ENCODE results near the gene ERBB2. TPM values are rescaled to one million over a fixed set of nuclear protein-coding genes. Genes with fewer than 3 reads are reported as not detected.

The ERBB2 gene
- total RNA-seq, 1 experiment from 2014 or later: 216 TPM

GRCh38 chr17:39704821-39705551 is 5.1 kb downstream of the ERBB2 start:
- no peaks in the 10 kb centered on the region for H3K79me1 ChIP-seq (ENCODE audit: insufficient read depth, low read depth, low read length, poor library complexity, severe bottlenecking)
- H3K23ac ChIP-seq (ENCODE audit: insufficient read length, low read depth, low read length): no peak overlapping the region
- Mint-ChIP-seq H3K36me3 (ENCODE audit: insufficient read depth in 1 of 3, low read depth in 3 of 3) (peaks cover 42 to 65% (median 50%) of the 10 kb centered on the region in 3 experiments), H3K9me3 (no peaks in the 10 kb centered on the region), H3K4me3 (peak overlapping the region in 1 of 2 experiments; percentile 59; a peak in 4 of 5 replicates), H3K27ac (peak overlapping the region; percentile 60 to 90 (median 85)), H3K27me3 (ENCODE audit: low read depth) (no peaks in the 10 kb centered on the region), H3K4me1 (peaks cover 45 to 55% of the 10 kb centered on the region in 2 experiments)
- no peak overlapping the region for H2BK5ac ChIP-seq (ENCODE audit: insufficient read length, low read length)
- H3K56ac ChIP-seq (ENCODE audit: insufficient read length, low read depth, low read length): no peak overlapping the region
- no peak overlapping the region for H3K4ac ChIP-seq (ENCODE audit: low read depth, low read length)
- no peak overlapping the region for H2BK120ac ChIP-seq (ENCODE audit: low read depth, low read length, poor library complexity, severe bottlenecking)
- H3K4me2 ChIP-seq (ENCODE audit: insufficient read depth, insufficient read length, low read length): no peak overlapping the region
- no peak overlapping the region for H2AK5ac ChIP-seq (ENCODE audit: insufficient read length, low read length)
- no peak overlapping the region for H3K9ac ChIP-seq (ENCODE audit: extremely low read depth, insufficient read length, low read length)
- H3K14ac ChIP-seq (ENCODE audit: insufficient read depth, low read length): no peak overlapping the region
- peaks cover 51% of the 10 kb centered on the region for H3K79me2 ChIP-seq (ENCODE audit: insufficient read depth, low read length)
- WGBS (ENCODE audit: extremely low coverage, insufficient read length, low lambda C conversion rate): no CpG with 5 or more reads among the region's 11 CpGs
- H2AFZ ChIP-seq (ENCODE audit: low read length): no peak overlapping the region
- peaks cover 16% of the 10 kb centered on the region for H3K4me1 ChIP-seq (ENCODE audit: insufficient read depth, low read length)
- no peak overlapping the region for H3T11ph ChIP-seq (ENCODE audit: low read length)
- H4K91ac ChIP-seq (ENCODE audit: insufficient read length, low read depth, low read length): no peak overlapping the region
- H3K23me2 ChIP-seq (ENCODE audit: insufficient read length, low read depth, low read length, poor library complexity, severe bottlenecking): peaks cover 8% of the 10 kb centered on the region
- DNase-seq: peak; percentile 59
- H3K27ac ChIP-seq (ENCODE audit: insufficient read length, low read depth, low read length): no peak overlapping the region
- peak; percentile 39; the same call in 1 of the 3 replicates for TF ChIP-seq CTCF (conservative IDR thresholded peaks at IDR 0.05)
- H4K8ac ChIP-seq (replicated peaks; ENCODE audit: insufficient read length, low read depth, low read length): no peak overlapping the region
- H3K18ac ChIP-seq (ENCODE audit: insufficient read length, low read depth, low read length): no peak overlapping the region
- H4K20me1 ChIP-seq (ENCODE audit: control insufficient read depth, insufficient read depth, insufficient read length): no peaks in the 10 kb centered on the region
- H4K5ac ChIP-seq (ENCODE audit: insufficient read length, low read depth, low read length): no peak overlapping the region
- no peak overlapping the region for H2BK12ac ChIP-seq (ENCODE audit: insufficient read length, low read depth, low read length)
- H2BK15ac ChIP-seq (ENCODE audit: low read depth, low read length): no peak overlapping the region
- H2BK20ac ChIP-seq (ENCODE audit: low read depth, low read length, poor library complexity, severe bottlenecking): no peak overlapping the region
- no peaks in the 10 kb centered on the region for H3K27me3 ChIP-seq (ENCODE audit: insufficient read depth, low read length)
- H3K9me3 ChIP-seq (ENCODE audit: control insufficient read depth, low read depth, low read length): no peaks in the 10 kb centered on the region
